GM13976 (cell line): ENCODE results near the gene DDX27.
A peak's percentile ranks its signal among the peaks of the same experiment; 100 is the strongest.

Experiments used
- DNase-seq: peaks from one replicate; pipeline ENCODE4 v3.0.0; 2012; ENCODE audit warnings: low spot score
- CTCF ChIP-seq: IDR thresholded peaks from 2 replicates; pipeline ENCODE4 v1.5.1; 2012; ENCODE audit warnings: borderline replicate concordance, mild to moderate bottlenecking; ENCODE audit not compliant: insufficient read depth; ENCODE audit errors: extremely low read depth, missing control alignments, control extremely low read depth
- in situ Hi-C: fragments of 300-500 bp; cut with MboI; formaldehyde crosslinking; loops from one replicate; pipeline ENCODE4 v1.12.0; 2022; ENCODE audit warnings: low sequenced_read_pairs, mixed read lengths, inconsistent platforms; ENCODE audit not compliant: unreplicated experiment

The DDX27 gene

GRCh38 chr20:49270177-49270576, 51.0 kb downstream of the DDX27 start:
- no peak for DNase-seq

GRCh38 chr20:49270736-49271135, 51.5 kb downstream of the DDX27 start:
- TF ChIP-seq CTCF: no peak
- in situ Hi-C loops: no loop called here
- DNase-seq: no peak

More at GRCh38 chr20:49270177-49270576, 51.0 kb downstream of the DDX27 start:
- in situ Hi-C loops: no loop called here
- no peak for TF ChIP-seq CTCF

GRCh38 chr20:49272654-49273053, 53.4 kb downstream of the DDX27 start:
- no peak for TF ChIP-seq CTCF
- DNase-seq: peak; percentile 31
- in situ Hi-C loops: no loop called here

- in situ Hi-C loops: no loop called here
- TF ChIP-seq CTCF: no peak
Observed at GRCh38 chr20:49273696-49274277, 54.6 kb downstream of the DDX27 start.

GRCh38 chr20:49275216-49275615, 56.0 kb downstream of the DDX27 start:
- in situ Hi-C loops: no loop called here
- DNase-seq: no peak
- no peak for TF ChIP-seq CTCF

More at GRCh38 chr20:49273696-49274277, 54.6 kb downstream of the DDX27 start:
- DNase-seq: no peak

GRCh38 chr20:49275636-49276035, 56.4 kb downstream of the DDX27 start:
- in situ Hi-C loops: no loop called here
- no peak for TF ChIP-seq CTCF
- DNase-seq: no peak
